Retina (tissue), 1 donor: Measurements from ENCODE around the gene ELOVL7.
"Not testable (repeated sequence)": the region's sequence is repeated elsewhere in the genome, so short reads cannot be mapped to it uniquely, and the experiment has no call there.

Source experiments
- DNase-seq: peaks from one replicate; pipeline ENCODE4 v3.0.0-alpha.2; 2016

The ELOVL7 gene

GRCh38 chr5:60789551-60789950 is 54.5 kb downstream of the ELOVL7 start:
- no peak for DNase-seq

DNA sequence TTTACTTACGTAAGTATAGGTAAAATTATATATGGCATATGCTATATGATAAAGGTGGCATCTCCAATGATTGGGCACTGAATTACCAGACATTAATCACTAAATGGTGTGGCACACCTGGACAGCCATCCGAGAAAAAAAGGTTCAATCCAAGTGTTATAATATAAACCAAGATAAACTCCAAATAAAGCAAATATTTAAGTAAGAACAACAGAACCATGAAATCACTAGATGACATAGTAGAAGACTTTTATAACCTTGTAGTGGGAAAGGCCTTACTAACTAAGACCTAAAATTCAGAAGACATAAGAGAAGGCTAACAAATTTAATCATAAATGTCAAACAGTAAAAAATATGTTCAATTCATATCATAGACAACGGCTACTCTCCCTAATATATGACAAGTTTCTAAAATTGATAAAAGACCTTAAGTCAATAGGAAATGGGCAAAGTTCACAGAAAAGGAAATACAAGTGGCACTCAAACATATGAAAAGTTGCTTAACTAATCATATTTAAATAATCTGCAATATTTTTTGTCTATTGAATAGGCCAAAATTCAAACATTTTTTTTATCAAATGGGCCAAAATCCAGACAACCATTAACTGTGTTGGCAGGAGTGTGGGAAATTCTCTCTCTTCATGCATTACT is 55.1 kb downstream of the ELOVL7 start:
- no peak for DNase-seq

GRCh38 chr5:60779466-60779865 is 64.6 kb downstream of the ELOVL7 start:
- no peak for DNase-seq

DNA sequence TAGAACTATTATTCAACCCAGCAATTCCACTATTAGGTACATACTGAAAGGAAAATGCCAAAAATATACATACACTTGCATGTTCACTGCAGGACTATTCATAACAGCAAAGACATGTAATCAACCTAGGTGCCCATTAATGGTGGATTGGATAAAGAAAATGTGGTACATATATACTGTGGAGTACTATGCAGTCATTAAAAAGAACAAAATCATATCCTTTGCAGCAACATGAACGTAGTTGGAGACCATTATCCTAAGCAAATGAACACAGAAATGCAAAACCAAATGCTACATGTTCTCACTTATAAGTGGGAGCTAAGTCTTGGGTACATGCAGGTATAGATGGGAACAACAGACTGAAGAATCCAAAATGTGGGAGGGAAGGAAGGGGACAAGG is 67.7 kb downstream of the ELOVL7 start:
- no peak for DNase-seq

GRCh38 chr5:60765019-60765709 is 78.9 kb downstream of the ELOVL7 start:
- no peak for DNase-seq

- no peak for DNase-seq
These were observed 81.0 kb downstream of the ELOVL7 start for GRCh38 chr5:60763061-60763460.

- DNase-seq: no peak
These were observed 89.6 kb downstream of the ELOVL7 start for GRCh38 chr5:60754495-60754894.

DNA sequence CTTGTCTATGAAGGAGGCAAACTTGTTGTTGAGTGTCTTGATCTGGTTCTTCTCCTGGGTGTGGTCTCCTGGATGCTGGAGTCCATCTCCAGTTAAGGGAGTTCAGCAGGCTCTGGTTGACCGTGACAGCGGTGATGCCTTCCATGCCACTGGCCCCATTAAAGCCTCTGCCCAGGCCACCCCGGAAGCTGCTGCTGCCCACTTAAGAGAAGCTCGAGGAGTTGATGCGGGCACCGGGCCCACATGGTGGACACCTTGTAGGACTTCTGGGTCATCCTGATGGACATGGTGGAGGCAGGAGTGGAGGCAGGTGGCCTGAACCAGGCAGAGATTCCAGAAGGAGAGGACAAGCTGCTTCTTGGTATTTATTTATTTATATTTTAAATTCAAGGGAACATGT is 99.4 kb downstream of the ELOVL7 start:
- DNase-seq: no peak

- DNase-seq: no peak
These were observed 100.4 kb downstream of the ELOVL7 start for GRCh38 chr5:60743511-60744314.

GRCh38 chr5:60740322-60740721 is 103.7 kb downstream of the ELOVL7 start:
- no peak for DNase-seq

- DNase-seq: no peak
These were observed 105.1 kb downstream of the ELOVL7 start for GRCh38 chr5:60738933-60739332.

DNA sequence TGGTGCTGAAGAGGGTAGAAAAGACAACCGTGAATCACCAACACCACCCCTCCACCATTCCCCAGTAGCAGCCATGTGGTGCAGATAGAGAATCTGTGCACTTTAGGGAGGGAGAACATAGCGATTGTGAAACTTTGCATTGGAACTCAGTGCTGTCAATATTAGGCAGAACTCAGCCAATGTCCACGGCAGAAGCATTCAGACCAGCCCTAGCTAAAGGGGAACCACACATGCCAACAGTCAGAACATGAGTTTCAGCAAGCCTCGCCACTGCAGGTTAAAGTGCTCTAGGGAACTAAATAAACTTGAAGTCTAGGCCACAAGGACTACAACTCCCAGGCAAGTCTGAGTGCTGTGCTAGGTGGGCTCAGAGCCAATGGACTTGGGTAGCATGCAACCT is 105.6 kb downstream of the ELOVL7 start:
- DNase-seq: no peak

- DNase-seq: not testable (repeated sequence)
These were observed 113.2 kb downstream of the ELOVL7 start for GRCh38 chr5:60730858-60731257.

DNA sequence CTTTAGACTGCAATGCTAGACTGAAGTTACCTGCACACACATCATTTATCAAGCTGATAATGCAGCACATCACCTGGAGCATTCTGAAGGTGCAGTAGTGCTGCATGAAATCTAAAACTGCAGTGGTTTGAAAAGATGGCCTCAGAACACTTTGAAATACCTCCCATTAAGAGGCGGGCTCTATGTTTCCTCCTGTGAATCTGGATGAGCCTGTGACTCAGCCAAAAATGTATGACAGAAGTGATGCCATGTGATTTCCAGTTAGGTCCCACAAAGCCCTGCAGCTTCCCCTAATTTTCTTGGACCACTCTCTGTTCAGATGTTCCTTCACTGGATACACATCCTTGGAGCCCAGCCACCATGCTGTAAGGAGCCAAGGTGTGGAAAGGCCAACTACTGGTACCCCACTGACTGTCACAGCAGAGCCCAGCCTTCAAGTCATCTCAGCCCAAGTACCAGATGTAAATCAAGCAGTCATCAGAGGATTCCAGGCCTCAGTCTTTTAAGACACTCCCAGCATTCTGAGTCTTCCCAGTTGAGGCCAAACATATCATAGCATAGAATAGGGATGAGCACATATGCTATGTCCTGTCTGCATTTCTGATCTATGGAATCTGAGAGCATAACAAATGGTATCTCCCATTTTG is 116.9 kb downstream of the ELOVL7 start:
- DNase-seq: no peak

GRCh38 chr5:60724126-60724525 is 119.9 kb downstream of the ELOVL7 start:
- no peak for DNase-seq

DNA sequence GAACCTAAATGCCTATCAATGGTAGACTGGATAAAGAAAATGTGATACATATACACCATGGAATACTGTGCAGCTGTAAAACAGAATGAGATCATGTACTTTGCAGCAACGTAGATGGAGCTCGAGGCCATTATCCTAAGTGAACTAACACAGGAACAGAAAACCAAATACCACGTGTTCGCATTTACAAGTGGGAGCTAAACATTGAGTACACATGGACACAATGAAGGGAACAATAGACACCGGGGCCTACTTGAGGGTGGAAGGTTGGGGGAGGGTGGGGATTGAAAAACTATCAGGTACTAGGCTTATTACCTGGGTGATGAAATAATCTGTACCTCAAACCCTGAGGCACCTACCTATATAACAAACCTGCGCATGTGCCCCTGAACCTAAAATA is 121.7 kb downstream of the ELOVL7 start:
- no peak for DNase-seq

- DNase-seq: no peak
These were observed 124.7 kb downstream of the ELOVL7 start for GRCh38 chr5:60719329-60719728.

- DNase-seq: no peak
These were observed 125.7 kb downstream of the ELOVL7 start for GRCh38 chr5:60718166-60718892.

DNA sequence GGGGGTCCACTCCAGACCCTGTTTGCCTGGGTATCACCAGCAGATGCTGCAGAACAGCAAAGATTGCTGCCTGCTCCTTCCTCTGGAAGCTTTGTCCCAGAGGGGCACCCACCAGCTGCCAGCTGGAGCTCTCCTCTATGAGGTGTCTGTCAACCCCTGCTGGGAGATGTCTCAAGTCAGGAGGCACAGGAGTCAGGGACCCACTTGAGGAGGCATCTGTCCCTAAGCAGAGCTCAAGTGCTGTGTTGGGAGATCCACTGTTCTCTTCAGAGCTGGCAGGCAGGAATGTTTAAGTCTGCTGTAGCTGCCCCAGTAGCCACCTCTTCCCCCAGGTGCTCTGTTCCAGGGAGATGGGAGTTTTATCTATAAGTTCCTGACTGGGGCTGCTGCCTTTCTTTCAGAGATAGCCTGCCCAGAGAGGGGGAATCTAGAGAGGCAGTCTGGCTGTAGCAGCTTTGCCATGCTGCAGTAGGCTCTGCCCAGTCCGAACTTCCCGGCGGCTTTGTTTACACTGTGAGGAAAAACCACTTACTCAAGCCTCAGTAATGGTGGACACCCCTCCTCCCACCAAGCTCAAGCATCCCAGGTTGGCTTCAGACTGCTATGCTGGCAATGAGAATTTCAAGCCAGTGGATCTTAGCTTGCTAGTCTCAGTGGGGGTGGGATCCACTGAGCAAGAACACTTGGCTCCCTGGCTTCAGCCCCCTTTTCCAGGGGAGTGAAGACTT is 128.7 kb downstream of the ELOVL7 start:
- DNase-seq: not testable (repeated sequence)

GRCh38 chr5:60712950-60713349 is 131.1 kb downstream of the ELOVL7 start:
- no peak for DNase-seq

DNA sequence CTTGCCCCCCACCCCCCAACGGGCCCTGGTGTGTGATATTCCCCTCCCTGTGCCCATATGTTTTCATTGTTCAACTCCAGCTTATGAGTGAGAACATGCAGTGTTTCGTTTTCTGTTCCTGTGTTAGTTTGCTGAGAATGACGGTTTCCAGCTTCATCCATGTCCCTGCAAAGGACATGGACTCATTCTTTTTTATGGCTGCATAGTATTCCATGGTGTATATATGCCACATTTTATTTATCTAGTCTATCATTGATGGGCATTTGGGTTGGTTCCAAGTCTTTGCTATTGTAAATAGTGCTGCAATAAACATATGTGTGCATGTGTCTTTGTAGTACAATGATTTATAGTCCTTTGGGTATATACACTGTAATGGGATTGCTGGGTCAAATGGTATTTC is 132.2 kb downstream of the ELOVL7 start:
- DNase-seq: not testable (repeated sequence)

- no peak for DNase-seq
These were observed 133.7 kb downstream of the ELOVL7 start for GRCh38 chr5:60710362-60710761.
